Hematopoietic multipotent progenitor cell treated with erythropoietin and hydrocortisone succinate and interleukin-3 and kit ligand, for 8 days (in vitro differentiated cells): Measurements from ENCODE around the gene ZBTB21.

Source experiments
- DNase-seq: peaks from one replicate; pipeline ENCODE4 v3.0.0-alpha.2; 2015

ZBTB21 gene

GRCh38 chr21:42009831-42010506, at the start of gene ZBTB21:
Gene ZBTB21 (minus strand): TSS chr21:42010360. CDS start chr21:41994095, 16,265 bp downstream.
- DNase-seq = peak; percentile 98

GRCh38 chr21:42059721-42060120, 49.6 kb upstream of the ZBTB21 start:
- no peak for DNase-seq

- no peak for DNase-seq
These were observed 49.0 kb upstream of the ZBTB21 start for GRCh38 chr21:42059141-42059540.

- DNase-seq = no peak
These were observed 48.5 kb upstream of the ZBTB21 start for GRCh38 chr21:42058631-42059111.

- DNase-seq = no peak
These were observed 47.8 kb upstream of the ZBTB21 start for GRCh38 chr21:42057851-42058437.

GRCh38 chr21:42056996-42057689, 47.0 kb upstream of the ZBTB21 start:
- DNase-seq = no peak

- DNase-seq = no peak
These were observed 46.3 kb upstream of the ZBTB21 start for GRCh38 chr21:42056468-42056867.

- DNase-seq = no peak
These were observed 45.3 kb upstream of the ZBTB21 start for GRCh38 chr21:42055425-42055824.

GRCh38 chr21:42051788-42052187, 41.6 kb upstream of the ZBTB21 start:
- peak; percentile 94 for DNase-seq

- DNase-seq = no peak
These were observed 39.6 kb upstream of the ZBTB21 start for GRCh38 chr21:42049578-42050430.

GRCh38 chr21:42048870-42049577, 38.9 kb upstream of the ZBTB21 start:
- DNase-seq = no peak

GRCh38 chr21:42047821-42048613, 37.9 kb upstream of the ZBTB21 start:
- no peak for DNase-seq

- DNase-seq = no peak
These were observed 34.8 kb upstream of the ZBTB21 start for GRCh38 chr21:42044871-42045495.

GRCh38 chr21:42043961-42044360, 33.8 kb upstream of the ZBTB21 start:
- DNase-seq = no peak

GRCh38 chr21:42043201-42043895, 33.2 kb upstream of the ZBTB21 start:
- DNase-seq = no peak

- no peak for DNase-seq
These were observed 32.5 kb upstream of the ZBTB21 start for GRCh38 chr21:42042651-42043050.

GRCh38 chr21:42041711-42042110, 31.6 kb upstream of the ZBTB21 start:
- no peak for DNase-seq

- no peak for DNase-seq
These were observed 31.1 kb upstream of the ZBTB21 start for GRCh38 chr21:42041246-42041645.

- no peak for DNase-seq
These were observed 30.4 kb upstream of the ZBTB21 start for GRCh38 chr21:42040411-42041180.
